HCT116 (cell line): Measurements from ENCODE around the gene C1QBP. TPM values are rescaled to one million over a fixed set of nuclear protein-coding genes. Genes with fewer than 3 reads are reported as not detected.

Source experiments
- ATAC-seq: fragments of 200-7000 bp; cut with Tn5 transposase; 2 replicates; pipeline ENCODE4 v1.9.1; 2020; ENCODE audit warnings: mild to moderate bottlenecking, moderate library complexity
- BruUV-seq: library from RNA; stranded (reverse); fragments of 400-500 nt; replicated peaks from 2 replicates; lab custom pipeline; 2021; lab: Mats Ljungman, UMichigan
- CTCF ChIA-PET: fragments of 300-600 bp; sonication (Branson Sonifier 250); formaldehyde crosslinking; loops from one replicate; lab custom pipeline; 2021; ENCODE audit warnings: antibody characterized with exemption; lab: Charles Lee
- POLR2A ChIA-PET: fragments of 300-600, 350-600 bp; sonication (Branson Sonifier 250); formaldehyde crosslinking; loops from one replicate; lab custom pipeline; 2021; ENCODE audit warnings: antibody characterized with exemption; lab: Charles Lee
- RAD21 ChIA-PET, 2 experiments: fragments of 300-600 bp; sonication (Branson Sonifier 250); formaldehyde crosslinking; loops; one replicate each; lab custom pipeline; 2023; ENCODE audit warnings: low total read pairs in 2 of 2; ENCODE audit not compliant: uncharacterized antibody in 2 of 2, unreplicated experiment in 2 of 2, low non-redundant PET in 1 of 2; lab: Charles Lee
- DNase-seq: peaks from one replicate; pipeline ENCODE4 v3.0.0-alpha.2; 2010; ENCODE audit warnings: low read depth, low spot score
- H2AFZ ChIP-seq: fragments of 200-600 bp; shearing (Covaris generic), sonication (generic); 2 replicates; pipeline ENCODE4 v1.6.1; 2017; ENCODE audit warnings: low read depth, mixed run types, mixed read lengths, antibody characterized with exemption, low read length; ENCODE audit not compliant: poor library complexity, severe bottlenecking
- H3K27ac ChIP-seq: 2 replicates; pipeline ENCODE4 v1.5.1; 2012; ENCODE audit warnings: low read depth, low read length
- H3K27me3 ChIP-seq: fragments of 200-600 bp; sonication (generic); 2 replicates; pipeline ENCODE4 v1.6.1; 2016; ENCODE audit warnings: mixed run types, low read length, mixed read lengths; ENCODE audit not compliant: insufficient read depth
- H3K36me3 ChIP-seq, 2 experiments: fragments of 200-500 bp in 1 of 2; fragments of 200-600 bp in 1 of 2; sonication (Bioruptor generic) in 1 of 2; sonication (generic) in 1 of 2; 2 replicates each; pipeline versions ENCODE4 v1.5.1 to v1.6.1; 2014 to 2016; ENCODE audit warnings: low read length in 2 of 2, inconsistent platforms in 1 of 2, mixed read lengths in 1 of 2, mixed run types in 1 of 2; ENCODE audit not compliant: insufficient read depth in 2 of 2, control insufficient read depth in 1 of 2
- H3K4me1 ChIP-seq, 2 experiments: fragments of 200-600 bp in 1 of 2; sonication (generic) in 1 of 2; 2 replicates each; pipeline versions ENCODE4 v1.5.1 to v1.6.1; 2012 to 2017; ENCODE audit warnings: low read length in 2 of 2, inconsistent platforms in 1 of 2, mild to moderate bottlenecking in 1 of 2, mixed read lengths in 1 of 2, mixed run types in 1 of 2, moderate library complexity in 1 of 2; ENCODE audit not compliant: insufficient read depth in 2 of 2, control insufficient read depth in 1 of 2
- H3K4me2 ChIP-seq: fragments of 200-600 bp; sonication (generic); 2 replicates; pipeline ENCODE4 v1.6.1; 2017; ENCODE audit warnings: mixed run types, low read length, mixed read lengths
- H3K4me3 ChIP-seq, 2 experiments: fragments of 200-600 bp in 1 of 2; sonication (generic) in 1 of 2; replicated peaks in 1 of 2; 2 replicates each; pipeline ENCODE4 v1.5.1; 2011 to 2016; ENCODE audit warnings: low read length in 2 of 2, control low read depth in 1 of 2, low read depth in 1 of 2, mild to moderate bottlenecking in 1 of 2, mixed read lengths in 1 of 2, mixed run types in 1 of 2
- H3K79me2 ChIP-seq: fragments of 200-600 bp; sonication (generic); 2 replicates; pipeline ENCODE4 v1.6.1; 2017; ENCODE audit warnings: mild to moderate bottlenecking, mixed run types, low read length, moderate library complexity, mixed read lengths; ENCODE audit not compliant: insufficient read depth
- H3K9ac ChIP-seq: fragments of 200-600 bp; sonication (generic); 2 replicates; pipeline ENCODE4 v1.6.1; 2016; ENCODE audit warnings: low read length, mixed read lengths
- H3K9me2 ChIP-seq: fragments of 200-600 bp; sonication (generic), shearing (Covaris generic); 2 replicates; pipeline ENCODE4 v1.6.1; 2017; ENCODE audit warnings: mixed run types, mild to moderate bottlenecking, moderate library complexity; ENCODE audit not compliant: insufficient read depth
- H3K9me3 ChIP-seq, 2 experiments: fragments of 200-500 bp in 1 of 2; fragments of 200-600 bp in 1 of 2; sonication (Bioruptor generic) in 1 of 2; sonication (generic) in 1 of 2; 2 replicates each; pipeline ENCODE4 v1.6.1; 2014 to 2017; ENCODE audit warnings: low read length in 2 of 2, mixed read lengths in 2 of 2, inconsistent platforms in 1 of 2, low read depth in 1 of 2, mild to moderate bottlenecking in 1 of 2, mixed run types in 1 of 2, moderate library complexity in 1 of 2; ENCODE audit not compliant: control insufficient read depth in 1 of 2, insufficient read depth in 1 of 2
- H4K20me1 ChIP-seq: fragments of 200-600 bp; sonication (generic), shearing (Covaris generic); 2 replicates; pipeline ENCODE4 v1.6.1; 2017; ENCODE audit warnings: mixed run types, mild to moderate bottlenecking, moderate library complexity; ENCODE audit not compliant: insufficient read depth
- ATF3 ChIP-seq: IDR thresholded peaks from 2 replicates; pipeline ENCODE4 v1.6.1; 2012
- CBX3 ChIP-seq: IDR thresholded peaks from 2 replicates; pipeline ENCODE4 v1.6.1; 2012; ENCODE audit warnings: low read depth
- CEBPB ChIP-seq: IDR thresholded peaks from 2 replicates; pipeline ENCODE4 v1.6.1; 2012; ENCODE audit warnings: low read depth
- EGR1 ChIP-seq: IDR thresholded peaks from 2 replicates; pipeline ENCODE4 v1.6.1; 2012; ENCODE audit warnings: low read depth
- ELF1 ChIP-seq: IDR thresholded peaks from 2 replicates; pipeline ENCODE4 v1.6.1; 2012; ENCODE audit warnings: low read depth, borderline replicate concordance
- EZH2 ChIP-seq: fragments of 200-600 bp; sonication (generic); IDR thresholded peaks from 2 replicates; pipeline ENCODE4 v1.6.1; 2017; ENCODE audit warnings: antibody characterized with exemption, mixed run types
- FOSL1 ChIP-seq: IDR thresholded peaks from 2 replicates; pipeline ENCODE4 v1.6.1; 2012; ENCODE audit warnings: low read depth
- JUND ChIP-seq: IDR thresholded peaks from 2 replicates; pipeline ENCODE4 v1.6.1; 2012
- POLR2A ChIP-seq: IDR thresholded peaks from 2 replicates; pipeline ENCODE4 v1.7.0; 2011; ENCODE audit warnings: borderline replicate concordance; ENCODE audit not compliant: insufficient read depth, insufficient read length; ENCODE audit errors: extremely low read depth
- POLR2AphosphoS5 ChIP-seq: IDR thresholded peaks from 2 replicates; pipeline ENCODE4 v1.6.1; 2011; ENCODE audit warnings: mild to moderate bottlenecking, low read depth, low read length, moderate library complexity
- RAD21 ChIP-seq: IDR thresholded peaks from 2 replicates; pipeline ENCODE4 v1.6.1; 2012; ENCODE audit warnings: low read depth, mild to moderate bottlenecking
- REST ChIP-seq: IDR thresholded peaks from 2 replicates; pipeline ENCODE4 v1.6.1; 2012; ENCODE audit warnings: low read depth
- SIN3A ChIP-seq: IDR thresholded peaks from 2 replicates; pipeline ENCODE4 v1.6.1; 2012; ENCODE audit warnings: low read depth
- SP1 ChIP-seq: IDR thresholded peaks from 2 replicates; pipeline ENCODE4 v1.6.1; 2012; ENCODE audit warnings: low read depth
- SRF ChIP-seq: IDR thresholded peaks from 2 replicates; pipeline ENCODE4 v1.6.1; 2012; ENCODE audit warnings: low read depth
- TCF7L2 ChIP-seq: IDR thresholded peaks from 2 replicates; pipeline ENCODE4 v1.7.0; 2011; ENCODE audit warnings: borderline replicate concordance, inconsistent platforms; ENCODE audit not compliant: insufficient read depth, insufficient read length; ENCODE audit errors: extremely low read depth
- YY1 ChIP-seq: IDR thresholded peaks from 2 replicates; pipeline ENCODE4 v1.6.1; 2011; ENCODE audit warnings: low read length, low read depth, moderate library complexity, mild to moderate bottlenecking; ENCODE audit not compliant: insufficient replicate concordance; ENCODE audit errors: extremely low read depth
- ZBTB33 ChIP-seq: IDR thresholded peaks from 2 replicates; pipeline ENCODE4 v1.6.1; 2011; ENCODE audit warnings: mild to moderate bottlenecking, low read length, moderate library complexity; ENCODE audit not compliant: insufficient replicate concordance; ENCODE audit errors: extremely low read depth
- ZFX ChIP-seq: fragments of 450-650 bp; IDR thresholded peaks from 2 replicates; pipeline ENCODE4 v1.6.1; 2017
- intact Hi-C: fragments of 100-400 bp; cut with micrococcal nuclease; formaldehyde crosslinking; loops from 2 replicates; pipeline ENCODE4 v1.10.0; 2022
- total RNA-seq: library from RNA; stranded (reverse); gene quantifications from one replicate; pipeline ENCODE4 v1.2.1, GENCODE V29; 2021; ENCODE audit not compliant: unreplicated experiment

The C1QBP gene
- total RNA-seq, 1 experiment from 2014 or later, result 524 TPM

GRCh38 chr17:5466295-5466694 is 27.3 kb upstream of the C1QBP start:
- H3K9me3 ChIP-seq, result no peaks in the 10 kb centered on the region
- no peak overlapping the region for H3K9ac ChIP-seq
- H3K4me3 ChIP-seq, result no peak overlapping the region
- no peak overlapping the region for H2AFZ ChIP-seq
- ChIA-PET POLR2A (no interaction called here), RAD21 (no interaction called here), CTCF (interaction anchor here (0.6 kb wide), 1 partner anchor 27 kb away, joined by 3 read pairs; the partner anchor contains the start of gene C1QBP)
- peaks cover 68% of the 10 kb centered on the region for H3K79me2 ChIP-seq
- ATAC-seq, result no peak
- no peak overlapping the region for H3K27ac ChIP-seq
- peaks cover 0 to 5% of the 10 kb centered on the region in 2 experiments; a peak in 2 of 4 replicates for H3K36me3 ChIP-seq
- intact Hi-C loops, result no loop called here
- no peak for DNase-seq
- no peaks in the 10 kb centered on the region for H3K27me3 ChIP-seq
- no peaks in the 10 kb centered on the region for H3K9me2 ChIP-seq
- peaks cover 0 to 17% of the 10 kb centered on the region in 2 experiments; a peak in 2 of 4 replicates for H3K4me1 ChIP-seq
- peak overlapping the region; percentile 82; the same call in 1 of the 2 replicates for H3K4me2 ChIP-seq
- TF ChIP-seq SRF, result no peak
- no peak for TF ChIP-seq SP1
- TF ChIP-seq ZBTB33, result no peak
- no peak for TF ChIP-seq RAD21
- TF ChIP-seq TCF7L2, result no peak
- TF ChIP-seq CEBPB, result no peak
- no peak for TF ChIP-seq CBX3
- TF ChIP-seq POLR2AphosphoS5, result no peak
- TF ChIP-seq YY1, result no peak
- TF ChIP-seq JUND, result no peak
- no peak for TF ChIP-seq REST
- no peak for TF ChIP-seq ELF1
- no peak for TF ChIP-seq SIN3A
- TF ChIP-seq ZFX, result no peak
- no peak for TF ChIP-seq POLR2A
- no peak for TF ChIP-seq EGR1
- no peak for TF ChIP-seq FOSL1
- TF ChIP-seq ATF3, result no peak
- TF ChIP-seq EZH2, result no peak
- peaks cover 11% of the 10 kb centered on the region; the same call in 1 of the 2 replicates for H4K20me1 ChIP-seq
- no TSS peak for BruUV-seq
